Activated CD4-positive, CD25-positive, alpha-beta regulatory T cell treated with anti-CD3 and anti-CD28 coated beads, Interleukin-2, amount 50 U/mL, for 24 hours (primary cell): Measurements from ENCODE around the gene CCL13.
"Not testable (repeated sequence)": the region's sequence is repeated elsewhere in the genome, so short reads cannot be mapped to it uniquely, and the experiment has no call there.

Experiments
- ATAC-seq, 2 donors: fragments of 150-1000 bp; cut with Tn5 transposase; one replicate each; pipeline ENCODE4 v1.10.0; 2021; ENCODE audit warnings: mild to moderate bottlenecking in 1 of 2, moderate library complexity in 1 of 2

CCL13 gene

GRCh38 chr17:34356194-34356593, at the start of gene CCL13:
Gene CCL13, plus strand, starts transcription at chr17:34356480. Its CDS starts 47 bp downstream, at chr17:34356527.
- ATAC-seq: no peak

GRCh38 chr17:34307110-34307509, 49.2 kb upstream of the CCL13 start:
- no peak for ATAC-seq

- ATAC-seq: no peak
These were observed 47.9 kb upstream of the CCL13 start for GRCh38 chr17:34308371-34308770.

- no peak for ATAC-seq
These were observed 45.0 kb upstream of the CCL13 start for GRCh38 chr17:34311291-34311690.

- ATAC-seq: no peak
These were observed 44.2 kb upstream of the CCL13 start for GRCh38 chr17:34312080-34312479.

DNA sequence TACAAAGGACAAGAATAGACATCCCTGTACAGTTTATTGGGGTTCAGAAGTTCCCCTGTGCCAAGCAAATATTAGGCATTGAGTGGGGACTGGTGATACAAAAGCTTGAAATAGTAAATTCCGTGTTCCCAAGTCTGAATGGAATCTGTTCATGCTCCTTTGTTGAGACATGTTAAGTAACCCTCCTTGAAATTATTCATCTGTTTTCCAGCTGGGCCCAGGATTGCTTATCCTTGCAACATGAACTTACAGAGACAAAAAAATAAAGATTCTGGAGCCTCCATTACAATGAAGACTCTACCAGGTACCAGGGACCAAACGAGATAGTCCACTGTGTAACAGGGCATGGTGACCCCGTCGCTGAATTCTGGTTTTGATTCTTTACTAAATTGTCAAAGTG, 43.1 kb upstream of the CCL13 start:
- ATAC-seq: no peak

GRCh38 chr17:34314279-34314678, 42.0 kb upstream of the CCL13 start:
- no peak for ATAC-seq

- no peak for ATAC-seq
These were observed 37.8 kb upstream of the CCL13 start for GRCh38 chr17:34318474-34318873.

- no peak for ATAC-seq
These were observed 37.2 kb upstream of the CCL13 start, which contains the start of gene CCL8 for GRCh38 chr17:34319039-34319483. Gene CCL8, plus strand, starts transcription at chr17:34319435. Its CDS starts 67 bp downstream, at chr17:34319502.

GRCh38 chr17:34321964-34322363, 34.3 kb upstream of the CCL13 start:
- no peak for ATAC-seq

DNA sequence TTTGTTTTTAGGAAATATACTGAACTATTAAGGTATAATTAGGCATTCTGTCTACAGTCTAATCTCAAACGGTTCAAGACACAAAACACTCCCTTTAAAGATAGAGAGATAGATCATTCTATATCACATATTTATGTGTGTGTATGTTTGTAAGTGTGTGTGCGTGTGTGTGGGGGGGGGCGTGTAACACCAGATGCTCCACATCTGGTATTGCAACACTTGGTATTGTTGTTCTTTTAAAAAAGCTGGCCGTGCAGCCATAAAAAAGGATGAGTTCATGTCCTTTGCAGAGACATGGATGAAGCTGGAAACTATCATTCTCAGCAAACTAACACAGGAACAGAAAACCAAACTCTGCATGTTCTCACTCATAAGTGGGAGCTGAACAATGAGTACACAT, 28.7 kb upstream of the CCL13 start:
- not testable (repeated sequence) for ATAC-seq

- ATAC-seq: no peak
These were observed 18.6 kb upstream of the CCL13 start for GRCh38 chr17:34337701-34338100.

GRCh38 chr17:34339138-34339770, 17.0 kb upstream of the CCL13 start:
- no peak for ATAC-seq

DNA sequence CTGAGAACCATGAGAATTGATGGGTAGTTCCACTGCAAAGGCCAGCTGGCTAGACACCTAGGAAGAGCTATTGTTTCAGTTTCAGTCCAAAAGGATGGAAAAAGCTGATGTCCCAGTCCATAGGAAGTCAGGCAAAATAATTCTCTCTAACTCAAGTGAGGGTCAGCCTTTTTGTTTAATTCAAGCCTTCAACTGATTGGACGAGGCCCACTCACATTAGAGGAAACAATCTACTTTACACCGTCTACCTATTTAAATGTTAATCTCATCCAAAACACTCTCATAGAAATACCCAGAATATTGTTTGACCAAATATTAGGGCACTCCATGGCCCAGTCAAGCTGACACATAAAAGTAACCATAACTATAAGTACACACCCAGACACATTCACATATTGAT, 14.4 kb upstream of the CCL13 start:
- ATAC-seq: no peak

- ATAC-seq: no peak
These were observed 9.2 kb upstream of the CCL13 start for GRCh38 chr17:34347063-34347462.

- no peak for ATAC-seq
These were observed 6.5 kb upstream of the CCL13 start for GRCh38 chr17:34349751-34350150.

DNA sequence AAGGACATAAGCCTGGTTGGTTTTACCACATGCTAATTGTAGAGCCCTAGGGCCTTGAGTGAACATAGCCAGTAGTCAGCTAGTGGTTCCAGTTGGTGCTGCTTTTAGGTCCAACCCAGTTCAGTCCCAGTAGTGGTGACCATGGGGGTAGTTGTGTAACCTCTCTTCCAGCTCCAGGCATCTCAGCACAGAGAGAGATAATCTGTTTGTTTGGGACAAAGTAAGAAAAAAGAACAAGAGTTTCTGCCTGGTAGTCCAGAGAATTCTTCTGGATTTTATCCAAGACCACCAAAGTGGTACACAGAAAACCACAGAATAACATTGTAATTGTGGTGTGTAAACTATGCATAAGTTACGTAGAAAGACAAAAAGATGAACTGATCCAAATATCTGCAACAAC, 5.2 kb upstream of the CCL13 start:
- ATAC-seq: no peak

DNA sequence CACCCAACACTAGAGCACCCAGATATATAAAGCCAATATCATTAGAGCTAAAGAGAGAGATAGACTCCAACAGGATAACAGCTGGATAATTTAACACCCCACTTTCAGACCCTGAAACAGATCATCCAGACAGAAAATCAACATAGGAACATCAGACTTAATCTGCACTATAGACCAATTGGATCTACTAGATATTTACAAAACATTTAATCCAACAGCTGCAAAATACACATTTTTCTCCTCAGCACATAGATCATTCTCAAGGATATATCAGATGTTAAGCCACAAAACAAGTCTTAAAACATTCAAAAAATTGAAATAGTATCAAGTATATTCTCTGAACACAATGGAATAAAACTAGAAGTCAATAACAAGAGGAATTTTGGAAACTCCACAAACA, 4.1 kb upstream of the CCL13 start:
- ATAC-seq: no peak

DNA sequence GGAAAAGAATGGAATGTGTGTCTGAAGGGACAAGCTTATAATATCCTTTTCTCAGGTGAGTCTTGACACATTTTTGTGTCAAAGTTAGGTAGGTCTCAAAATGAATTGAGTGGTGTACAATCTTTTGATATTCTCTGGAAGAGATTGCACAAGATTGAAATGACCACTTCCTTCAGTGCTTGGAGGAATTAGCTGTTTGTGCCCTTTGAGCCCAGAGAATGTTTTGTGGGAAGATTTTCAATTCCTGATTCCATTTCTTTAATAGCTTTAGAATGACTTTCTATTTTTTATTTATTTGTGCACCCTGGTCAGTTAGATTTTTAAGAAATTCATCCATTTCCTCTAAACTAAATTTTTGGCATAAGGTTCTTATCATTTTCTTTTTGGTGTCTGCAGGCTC, 1.6 kb upstream of the CCL13 start:
- ATAC-seq: no peak

DNA sequence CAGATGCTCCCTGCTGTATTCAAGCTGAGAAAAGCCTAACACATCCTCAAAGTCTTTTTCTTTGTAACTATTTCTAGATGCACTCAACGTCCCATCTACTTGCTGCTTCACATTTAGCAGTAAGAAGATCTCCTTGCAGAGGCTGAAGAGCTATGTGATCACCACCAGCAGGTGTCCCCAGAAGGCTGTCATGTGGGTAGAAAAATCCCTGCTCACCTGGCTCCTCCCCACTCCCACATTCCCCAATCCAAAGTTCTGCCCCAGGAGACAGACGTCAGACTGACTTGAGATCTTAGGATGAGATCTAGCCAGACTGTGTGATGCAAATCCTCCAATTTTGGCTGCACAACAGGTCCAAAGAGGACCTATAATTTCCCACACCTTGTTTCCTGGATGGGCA, 1.1 kb downstream of the CCL13 start:
- no peak for ATAC-seq

- no peak for ATAC-seq
These were observed 2.4 kb downstream of the CCL13 start for GRCh38 chr17:34358631-34359030.

DNA sequence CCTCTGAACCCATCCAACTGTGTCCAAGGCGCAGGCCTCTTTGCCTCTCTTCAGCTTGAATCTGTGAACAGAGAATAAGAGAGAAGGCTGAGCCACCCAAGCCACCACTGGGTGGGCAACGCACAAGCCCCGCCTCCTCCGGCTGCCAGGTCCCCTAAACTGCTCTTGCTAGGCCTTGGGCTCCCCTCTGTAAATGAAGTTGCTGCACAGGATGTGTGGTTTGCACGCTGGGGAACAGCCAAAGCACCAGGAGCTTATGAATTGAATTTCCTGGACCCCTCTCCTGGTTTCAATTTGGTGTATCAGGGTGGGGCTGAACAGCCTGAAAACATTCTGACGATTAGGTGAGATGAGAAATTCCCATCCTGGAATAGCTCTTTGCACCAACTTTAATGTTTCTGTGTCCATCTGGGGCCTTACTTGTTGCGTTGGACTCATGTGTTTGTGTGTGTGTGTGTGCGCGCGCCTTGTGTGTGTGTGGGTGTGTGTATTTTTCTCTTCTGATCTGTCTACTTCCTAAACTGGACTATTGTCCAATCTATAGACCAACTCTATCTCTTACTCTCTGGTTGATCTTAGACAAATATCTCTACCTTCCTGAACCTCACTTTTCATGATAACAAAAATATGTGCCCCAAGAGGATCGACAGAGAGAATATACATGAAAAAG, 4.5 kb downstream of the CCL13 start:
- ATAC-seq: no peak

- ATAC-seq: peak; percentile 48 to 68
These were observed 5.3 kb downstream of the CCL13 start for GRCh38 chr17:34361478-34362061.

- no peak for ATAC-seq
These were observed 6.9 kb downstream of the CCL13 start, which contains the start of gene CCL1 for GRCh38 chr17:34363183-34363661. Gene CCL1, minus strand, starts transcription at chr17:34363233. Its CDS starts 72 bp downstream, at chr17:34363161.
